DOHH2 (cell line): ENCODE data around the gene PCBP3.

ENCODE experiments used
- H3F3A ChIP-seq: fragments of 200-600 bp; sonication (generic), shearing (Covaris generic); 2 replicates; pipeline ENCODE4 v1.6.0; 2016; ENCODE audit warnings: antibody characterized with exemption, mild to moderate bottlenecking; ENCODE audit not compliant: control insufficient read depth, insufficient read depth
- H3K27ac ChIP-seq: fragments of 200-600 bp; sonication (generic); 2 replicates; pipeline ENCODE4 v1.5.1; 2014; ENCODE audit warnings: low read depth, mild to moderate bottlenecking, low read length, moderate library complexity
- H3K27me3 ChIP-seq: fragments of 200-600 bp; sonication (generic); 2 replicates; pipeline ENCODE4 v1.6.1; 2014; ENCODE audit warnings: mild to moderate bottlenecking, low read length, mixed read lengths; ENCODE audit not compliant: control insufficient read depth
- H3K36me3 ChIP-seq: fragments of 200-600 bp; sonication (generic); 2 replicates; pipeline ENCODE4 v1.6.1; 2014; ENCODE audit warnings: mild to moderate bottlenecking, low read length, moderate library complexity, mixed read lengths; ENCODE audit not compliant: control insufficient read depth
- H3K4me1 ChIP-seq: fragments of 200-600 bp; sonication (generic); 2 replicates; pipeline ENCODE4 v1.6.1; 2014; ENCODE audit warnings: mild to moderate bottlenecking, low read length, mixed read lengths; ENCODE audit not compliant: control insufficient read depth
- H3K4me2 ChIP-seq: fragments of 200-600 bp; sonication (generic); 2 replicates; pipeline ENCODE4 v1.6.0; 2014; ENCODE audit warnings: mild to moderate bottlenecking, low read length, moderate library complexity
- H3K4me3 ChIP-seq: fragments of 200-600 bp; sonication (generic); 2 replicates; pipeline ENCODE4 v1.5.1; 2014; ENCODE audit warnings: mild to moderate bottlenecking, low read length, mixed read lengths
- H3K79me2 ChIP-seq: fragments of 200-600 bp; sonication (generic); 2 replicates; pipeline ENCODE4 v1.6.1; 2014; ENCODE audit warnings: mild to moderate bottlenecking, low read length, mixed read lengths; ENCODE audit not compliant: control insufficient read depth
- H3K9me2 ChIP-seq: fragments of 200-600 bp; sonication (generic); replicated peaks from 2 replicates; pipeline ENCODE4 v1.6.1; 2014; ENCODE audit warnings: mild to moderate bottlenecking, low read length, mixed read lengths; ENCODE audit not compliant: control insufficient read depth
- H3K9me3 ChIP-seq: fragments of 200-600 bp; sonication (generic); 2 replicates; pipeline ENCODE4 v1.6.1; 2014; ENCODE audit warnings: antibody characterized with exemption, low read length, mixed read lengths; ENCODE audit not compliant: control insufficient read depth, insufficient read depth
- H4K20me1 ChIP-seq: fragments of 200-600 bp; sonication (generic); 2 replicates; pipeline ENCODE4 v1.6.0; 2014; ENCODE audit warnings: low read depth, mild to moderate bottlenecking, antibody characterized with exemption, low read length, moderate library complexity; ENCODE audit not compliant: control insufficient read depth, insufficient read depth
- EZH2phosphoT487 ChIP-seq: fragments of 200-600 bp; sonication (generic); IDR thresholded peaks from 2 replicates; pipeline ENCODE4 v1.6.1; 2017; ENCODE audit warnings: borderline replicate concordance, mild to moderate bottlenecking, antibody characterized with exemption, low read length, moderate library complexity, mixed read lengths
- TF ChIP-seq, protein P1 (sequence below): fragments of 200-600 bp; sonication (generic); IDR thresholded peaks from one replicate; pipeline ENCODE4 v1.5.1; 2014; ENCODE audit warnings: antibody characterized with exemption, mild to moderate bottlenecking, low read depth, low read length; ENCODE audit not compliant: poor library complexity, severe bottlenecking

The PCBP3 gene

DNA sequence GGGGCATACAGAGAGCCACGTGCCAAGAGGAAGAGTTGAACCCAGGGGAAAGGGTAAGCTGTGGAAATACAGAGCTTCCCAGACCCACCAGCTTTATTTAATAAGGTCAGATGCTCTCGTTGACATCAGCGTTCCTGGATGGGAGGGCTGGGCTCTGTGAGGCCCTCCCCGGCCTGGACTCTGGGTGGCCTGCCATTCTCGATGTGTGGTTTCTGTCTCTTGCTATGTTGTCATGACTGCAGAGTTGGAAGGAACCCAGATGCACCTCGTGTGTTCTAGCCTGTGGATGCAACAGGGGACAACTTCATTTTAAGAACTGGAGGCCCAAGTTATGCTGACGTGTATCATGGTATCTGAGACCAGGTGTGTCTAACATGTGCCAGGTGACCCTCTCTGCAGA is 101.7 kb downstream of the PCBP3 start:
- Histone ChIP-seq H3K36me3 (no peaks in the 10 kb centered on the region), H4K20me1 (no peaks in the 10 kb centered on the region), H3K79me2 (no peaks in the 10 kb centered on the region), H3K4me1 (no peaks in the 10 kb centered on the region), H3K9me2 (no peaks in the 10 kb centered on the region), H3K4me3 (no peak overlapping the region), H3K4me2 (no peak overlapping the region), H3K27ac (no peak overlapping the region), H3F3A (no peaks in the 10 kb centered on the region), H3K27me3 (no peaks in the 10 kb centered on the region), H3K9me3 (peaks cover 11% of the 10 kb centered on the region; the same call in 1 of the 2 replicates)
- TF ChIP-seq, protein P1, sequence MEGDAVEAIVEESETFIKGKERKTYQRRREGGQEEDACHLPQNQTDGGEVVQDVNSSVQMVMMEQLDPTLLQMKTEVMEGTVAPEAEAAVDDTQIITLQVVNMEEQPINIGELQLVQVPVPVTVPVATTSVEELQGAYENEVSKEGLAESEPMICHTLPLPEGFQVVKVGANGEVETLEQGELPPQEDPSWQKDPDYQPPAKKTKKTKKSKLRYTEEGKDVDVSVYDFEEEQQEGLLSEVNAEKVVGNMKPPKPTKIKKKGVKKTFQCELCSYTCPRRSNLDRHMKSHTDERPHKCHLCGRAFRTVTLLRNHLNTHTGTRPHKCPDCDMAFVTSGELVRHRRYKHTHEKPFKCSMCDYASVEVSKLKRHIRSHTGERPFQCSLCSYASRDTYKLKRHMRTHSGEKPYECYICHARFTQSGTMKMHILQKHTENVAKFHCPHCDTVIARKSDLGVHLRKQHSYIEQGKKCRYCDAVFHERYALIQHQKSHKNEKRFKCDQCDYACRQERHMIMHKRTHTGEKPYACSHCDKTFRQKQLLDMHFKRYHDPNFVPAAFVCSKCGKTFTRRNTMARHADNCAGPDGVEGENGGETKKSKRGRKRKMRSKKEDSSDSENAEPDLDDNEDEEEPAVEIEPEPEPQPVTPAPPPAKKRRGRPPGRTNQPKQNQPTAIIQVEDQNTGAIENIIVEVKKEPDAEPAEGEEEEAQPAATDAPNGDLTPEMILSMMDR = no peak
- no peak for TF ChIP-seq EZH2phosphoT487

DNA sequence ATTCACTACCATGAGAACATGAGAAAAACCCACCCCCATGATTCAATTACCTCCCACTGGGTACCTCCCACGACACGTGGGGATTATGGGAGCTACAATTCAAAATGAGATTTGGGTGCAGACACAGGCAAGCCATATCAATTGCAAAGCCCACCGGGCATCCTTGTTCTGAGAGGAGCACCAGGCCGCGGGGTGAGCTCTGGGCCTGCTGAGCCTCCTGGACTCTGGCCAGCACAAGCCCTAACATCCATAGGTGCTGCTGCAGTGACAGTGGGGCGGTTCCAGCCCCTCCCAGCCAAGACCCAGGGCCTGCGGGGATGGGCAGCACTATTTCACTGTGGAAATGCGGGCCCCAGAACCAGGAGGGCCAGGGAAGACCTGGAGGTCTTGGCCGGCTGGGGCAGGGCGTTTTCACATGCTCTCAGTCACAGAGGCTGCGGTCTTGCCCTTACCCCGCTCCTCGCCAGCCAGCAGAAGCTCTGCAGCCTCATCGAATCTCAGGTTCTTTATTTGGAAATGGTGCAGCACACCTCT is 103.8 kb downstream of the PCBP3 start:
- Histone ChIP-seq H3K9me2 (no peaks in the 10 kb centered on the region), H3F3A (no peaks in the 10 kb centered on the region), H3K27ac (no peak overlapping the region), H3K4me2 (no peak overlapping the region), H3K9me3 (peaks cover 11% of the 10 kb centered on the region; the same call in 1 of the 2 replicates), H3K4me1 (no peaks in the 10 kb centered on the region), H3K36me3 (no peaks in the 10 kb centered on the region), H3K27me3 (no peaks in the 10 kb centered on the region), H3K79me2 (no peaks in the 10 kb centered on the region), H4K20me1 (no peaks in the 10 kb centered on the region), H3K4me3 (no peak overlapping the region)
- no peak for TF ChIP-seq EZH2phosphoT487
- TF ChIP-seq, protein P1 = no peak

DNA sequence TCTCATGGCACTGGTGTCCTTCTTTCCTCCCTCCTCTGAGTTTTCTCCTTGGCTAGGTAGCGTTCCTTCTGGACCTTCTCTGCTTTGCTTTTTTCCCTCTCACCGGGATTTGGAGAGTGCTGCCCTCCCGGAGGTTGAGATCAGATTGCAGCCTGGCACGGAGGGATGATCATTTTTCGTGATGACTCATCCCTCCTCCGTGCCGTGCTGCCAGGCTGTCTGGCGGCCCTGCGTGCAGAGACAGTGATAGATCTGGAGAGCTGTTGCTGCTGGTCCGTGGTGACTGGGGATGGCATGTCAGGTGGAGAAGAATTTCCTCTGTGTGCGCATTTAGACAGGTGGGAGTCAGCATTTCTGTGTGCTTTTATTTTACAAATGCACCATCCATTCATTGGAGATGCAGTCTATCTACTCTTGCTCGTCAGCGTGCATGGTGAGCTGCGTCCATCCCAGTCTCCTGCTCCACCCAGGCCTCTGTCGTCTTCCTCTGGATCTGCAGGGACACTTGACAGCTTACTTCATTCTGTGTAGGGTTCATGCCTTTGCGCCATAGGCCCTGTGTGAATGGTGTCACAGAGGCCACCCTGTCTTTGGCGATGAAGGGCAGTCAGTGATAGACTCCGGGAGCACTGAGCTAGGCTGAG is 104.4 kb downstream of the PCBP3 start:
- H3K4me2 ChIP-seq = no peak overlapping the region
- H3K36me3 ChIP-seq = no peaks in the 10 kb centered on the region
- no peaks in the 10 kb centered on the region for H3K9me2 ChIP-seq
- H3F3A ChIP-seq = no peaks in the 10 kb centered on the region
- no peaks in the 10 kb centered on the region for H3K4me1 ChIP-seq
- H3K4me3 ChIP-seq = no peak overlapping the region
- H3K27ac ChIP-seq = no peak overlapping the region
- no peaks in the 10 kb centered on the region for H3K79me2 ChIP-seq
- H3K9me3 ChIP-seq = peaks cover 11% of the 10 kb centered on the region; the same call in 1 of the 2 replicates
- H3K27me3 ChIP-seq = no peaks in the 10 kb centered on the region
- TF ChIP-seq, protein P1 = no peak
- no peak for TF ChIP-seq EZH2phosphoT487
- no peaks in the 10 kb centered on the region for H4K20me1 ChIP-seq
